ENCODE data around the gene CAND1.
"Not testable (repeated sequence)": the region's sequence is repeated elsewhere in the genome, so short reads cannot be mapped to it uniquely, and the experiment has no call there.

DNA sequence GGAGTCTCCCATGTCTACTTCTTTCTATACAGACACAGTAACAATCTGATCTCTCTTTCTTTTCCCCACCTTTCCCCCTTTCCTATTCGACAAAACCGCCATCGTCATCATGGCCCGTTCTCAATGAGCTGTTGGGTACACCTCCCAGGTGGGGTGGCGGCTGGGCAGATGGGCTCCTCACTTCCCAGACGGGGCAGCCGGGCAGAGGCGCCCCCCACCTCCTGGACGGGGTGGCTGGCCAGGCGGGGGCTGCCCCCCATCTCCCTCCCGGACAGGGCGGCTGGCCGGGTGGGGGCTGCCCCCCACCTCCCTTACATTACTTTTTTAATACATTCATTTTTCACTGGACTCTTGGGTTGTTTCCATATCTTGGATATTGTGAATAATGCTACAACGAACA is 71.9 kb downstream of the CAND1 start:
- TF ChIP-seq CTCF, POLR2AphosphoS5 (IDR thresholded peaks at IDR 0.05): not testable (repeated sequence)
